Measurements from ENCODE around the gene DPH3. TPM values are rescaled to one million over a fixed set of nuclear protein-coding genes. Genes with fewer than 3 reads are reported as not detected.
"Not testable (repeated sequence)": the region's sequence is repeated elsewhere in the genome, so short reads cannot be mapped to it uniquely, and the experiment has no call there.

Gene DPH3
- total RNA-seq = 10 to 100 TPM; 30.2 to 37.9 (median 33.4) TPM

DNA sequence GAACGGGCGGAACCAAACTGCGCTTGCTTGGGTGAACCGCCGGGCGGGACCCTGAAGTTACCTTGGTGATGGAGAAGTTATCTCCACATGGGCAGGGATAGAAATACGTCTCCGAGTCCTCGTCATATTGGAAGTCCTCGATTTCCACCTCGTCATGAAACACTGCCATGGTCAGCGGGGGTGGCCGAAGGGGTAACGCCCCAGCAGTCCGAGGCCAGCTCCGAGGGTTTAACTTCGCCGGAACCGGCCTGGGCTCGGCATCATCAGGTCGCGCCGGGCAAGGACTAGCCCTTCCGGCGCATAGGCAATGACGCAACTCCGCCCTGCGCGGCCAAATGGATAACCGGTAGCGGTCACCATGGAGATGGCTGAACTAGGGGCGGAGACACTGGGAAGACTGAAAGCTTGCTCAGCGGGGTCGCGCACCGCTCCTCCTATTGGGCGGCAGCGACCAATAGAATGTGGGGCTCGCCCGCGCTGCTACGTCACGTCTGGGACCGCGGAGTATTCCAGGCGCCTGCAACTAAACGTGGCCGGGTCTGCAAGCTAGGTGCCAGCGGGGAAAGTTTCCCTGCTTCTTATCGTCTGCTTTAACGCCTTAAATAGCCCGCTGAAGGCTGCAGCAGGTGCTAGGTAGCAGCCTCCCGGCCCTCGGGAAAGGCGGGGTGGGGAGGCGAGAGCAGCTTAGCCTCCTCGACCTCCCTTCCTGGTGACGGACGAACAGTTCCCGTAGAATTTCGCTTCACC, at the start of gene DPH3, which contains the start of gene OXNAD1:
TSS of gene DPH3 (minus strand) at position 236 of the 747 bp plus-strand sequence. CDS start at position 169, 67 bp downstream.
TSS of gene OXNAD1 (plus strand) at position 505 of the 747 bp plus-strand sequence. CDS start 5,741 bp downstream, outside the sequence.
- H3K4me3 Mint-ChIP-seq = peak within 1 kb of the TSS; percentile 92
- ATAC-seq = peak; percentile 97 to 98
- DNase-seq = peak; percentile 99
- H3K9me3 Mint-ChIP-seq = no peaks in the 10 kb centered on the region
- H3K27me3 Mint-ChIP-seq (ENCODE audit: low read depth) = no peaks in the 10 kb centered on the region
- peaks cover 33% of the 10 kb centered on the region for H3K4me1 Mint-ChIP-seq (ENCODE audit: low read depth)
- H3K36me3 Mint-ChIP-seq (ENCODE audit: insufficient read depth) = peaks cover 10% of the 10 kb centered on the region

DNA sequence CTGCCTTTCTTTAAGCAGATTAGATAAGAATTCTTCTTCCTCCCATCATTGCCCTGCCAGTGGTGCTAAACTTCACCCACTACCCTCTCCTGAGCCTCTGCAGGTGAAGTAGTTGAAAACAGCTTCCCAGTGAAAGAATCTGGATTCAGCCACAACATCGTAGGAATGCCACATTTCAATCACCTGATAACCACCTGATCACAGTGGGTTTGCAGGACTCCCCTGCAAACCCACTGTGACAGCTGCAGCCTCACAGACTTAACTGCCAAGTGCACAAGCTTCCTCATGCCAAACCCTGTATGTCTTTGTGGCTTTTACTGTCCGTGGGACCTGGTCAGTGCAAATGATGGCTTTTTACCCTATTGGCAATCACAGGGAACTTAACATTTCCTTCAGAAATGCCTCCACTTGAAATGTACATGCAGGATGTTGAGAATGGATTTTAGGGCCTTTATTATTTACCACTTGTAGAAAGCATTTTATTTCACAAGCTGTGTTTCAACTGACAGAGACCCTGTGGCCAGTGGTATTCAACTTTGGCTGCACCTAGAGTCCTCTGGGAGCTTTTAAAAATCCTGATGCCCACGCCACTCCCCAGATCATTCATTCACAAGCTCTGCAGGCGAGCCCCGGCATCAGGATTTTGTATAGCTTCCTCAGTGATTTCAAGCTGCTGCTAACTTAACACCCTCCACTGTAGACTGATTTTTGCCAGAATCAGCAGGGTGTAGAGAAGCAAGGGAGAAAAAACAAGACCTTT, 49.3 kb upstream of the DPH3 start:
- H3K36me3 Mint-ChIP-seq (ENCODE audit: insufficient read depth) = peaks cover 33% of the 10 kb centered on the region
- DNase-seq (no peak), ATAC-seq (no peak)
- H3K9me3 Mint-ChIP-seq = no peaks in the 10 kb centered on the region
- H3K27me3 Mint-ChIP-seq (ENCODE audit: low read depth) = no peaks in the 10 kb centered on the region
- peaks cover 88% of the 10 kb centered on the region for H3K4me1 Mint-ChIP-seq (ENCODE audit: low read depth)
- no peak overlapping the region for H3K4me3 Mint-ChIP-seq

DNA sequence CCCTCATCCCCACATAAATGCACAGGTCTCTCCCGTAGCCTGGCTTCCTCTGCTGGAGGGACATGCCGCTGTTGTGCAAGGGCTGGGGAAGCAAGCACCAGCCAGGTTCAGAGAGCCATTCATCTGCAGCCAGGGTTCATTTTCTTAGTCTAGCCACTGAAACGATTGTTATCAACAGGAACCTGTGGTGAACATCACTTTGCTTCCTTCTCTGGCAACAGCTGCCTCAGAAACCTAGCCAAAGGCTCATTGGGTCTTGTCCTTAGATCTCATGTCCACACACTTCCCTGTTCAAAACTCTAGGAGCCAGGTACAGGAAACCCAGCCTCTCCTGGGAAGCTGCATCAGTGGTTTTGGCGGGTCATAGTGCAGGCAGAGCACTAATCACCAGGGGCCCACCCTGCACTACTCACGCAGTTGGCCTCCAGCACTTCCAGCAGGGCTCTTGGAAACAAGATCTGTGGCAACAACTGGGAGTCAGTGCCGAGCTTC, 47.3 kb upstream of the DPH3 start:
- Mint-ChIP-seq H3K9me3 (peaks cover 4% of the 10 kb centered on the region), H3K4me3 (peak overlapping the region; percentile 36), H3K27me3 (ENCODE audit: low read depth) (no peaks in the 10 kb centered on the region), H3K36me3 (ENCODE audit: insufficient read depth) (peaks cover 36% of the 10 kb centered on the region), H3K4me1 (ENCODE audit: low read depth) (peaks cover 87% of the 10 kb centered on the region)
- ATAC-seq (peak; percentile 13 to 44), DNase-seq (no peak)

DNA sequence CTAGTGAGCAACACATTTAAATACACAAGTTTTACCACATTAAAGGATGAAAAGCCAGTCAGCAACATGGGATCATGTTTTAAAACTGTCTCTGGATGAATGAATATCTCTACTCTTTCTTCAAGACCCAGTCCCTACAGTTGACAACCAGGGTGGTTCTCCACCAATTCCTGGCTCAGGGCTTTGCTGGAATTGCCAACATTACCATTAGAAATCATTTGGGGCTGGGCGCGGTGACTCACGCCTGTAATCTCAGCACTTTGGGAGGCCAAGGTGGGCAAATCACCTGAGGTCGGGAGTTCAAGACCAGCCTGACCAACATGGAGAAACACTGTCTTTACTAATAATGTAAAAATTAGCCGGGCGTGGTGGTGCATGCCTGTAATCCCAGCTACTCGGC, 45.7 kb upstream of the DPH3 start:
- not testable (repeated sequence) for DNase-seq; H3K9me3 Mint-ChIP-seq; ATAC-seq; H3K4me3 Mint-ChIP-seq; H3K27me3 Mint-ChIP-seq (ENCODE audit: low read depth)
- peaks cover 87% of the 10 kb centered on the region for H3K4me1 Mint-ChIP-seq (ENCODE audit: low read depth)
- H3K36me3 Mint-ChIP-seq (ENCODE audit: insufficient read depth) = peaks cover 42% of the 10 kb centered on the region

DNA sequence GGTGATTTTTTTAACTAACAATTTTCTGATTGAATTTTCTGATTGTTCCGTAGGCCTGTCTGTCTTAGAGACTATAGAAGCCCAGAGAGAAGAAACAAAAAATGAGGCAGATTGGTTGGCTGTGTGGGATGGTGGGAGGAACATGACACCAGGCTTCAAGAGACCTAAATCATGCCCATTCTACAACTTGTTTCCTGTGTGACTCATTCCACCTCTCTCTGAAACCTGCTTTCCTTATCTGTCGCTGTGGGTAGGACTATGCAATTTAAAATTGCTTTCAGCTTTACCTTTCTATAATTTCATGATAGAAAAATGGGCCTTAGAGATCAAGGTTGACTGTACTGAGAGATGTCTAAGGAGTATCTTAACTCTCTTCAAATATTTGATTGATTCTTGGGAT, 44.8 kb upstream of the DPH3 start:
- ATAC-seq (peak; percentile 86 to 89), DNase-seq (peak; percentile 43)
- Mint-ChIP-seq H3K27me3 (ENCODE audit: low read depth) (no peaks in the 10 kb centered on the region), H3K4me3 (peak overlapping the region; percentile 38), H3K4me1 (ENCODE audit: low read depth) (peaks cover 87% of the 10 kb centered on the region), H3K9me3 (peaks cover 6% of the 10 kb centered on the region), H3K36me3 (ENCODE audit: insufficient read depth) (peaks cover 47% of the 10 kb centered on the region)

DNA sequence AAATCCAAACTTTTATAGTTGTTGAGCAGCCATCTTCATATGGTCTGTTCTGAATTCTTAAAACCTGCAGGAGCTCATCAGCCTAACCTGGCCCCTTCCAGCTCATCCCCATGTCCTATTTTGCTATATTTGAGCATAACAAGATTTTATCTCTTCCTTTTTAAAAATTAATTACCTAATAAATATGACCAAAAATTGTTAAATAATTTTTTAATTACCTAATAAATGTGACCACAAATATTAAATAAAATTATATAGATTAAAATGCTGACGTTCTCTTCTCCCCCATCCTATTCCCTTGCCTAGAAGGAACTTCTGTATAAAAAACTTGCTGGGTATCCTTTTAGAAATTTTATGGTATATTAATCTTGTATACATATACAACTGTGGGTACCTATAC, 44.0 kb upstream of the DPH3 start:
- Mint-ChIP-seq H3K9me3 (peaks cover 6% of the 10 kb centered on the region), H3K4me1 (ENCODE audit: low read depth) (peaks cover 87% of the 10 kb centered on the region), H3K27me3 (ENCODE audit: low read depth) (no peaks in the 10 kb centered on the region), H3K4me3 (no peak overlapping the region), H3K36me3 (ENCODE audit: insufficient read depth) (peaks cover 52% of the 10 kb centered on the region)
- DNase-seq = no peak
- no peak for ATAC-seq

DNA sequence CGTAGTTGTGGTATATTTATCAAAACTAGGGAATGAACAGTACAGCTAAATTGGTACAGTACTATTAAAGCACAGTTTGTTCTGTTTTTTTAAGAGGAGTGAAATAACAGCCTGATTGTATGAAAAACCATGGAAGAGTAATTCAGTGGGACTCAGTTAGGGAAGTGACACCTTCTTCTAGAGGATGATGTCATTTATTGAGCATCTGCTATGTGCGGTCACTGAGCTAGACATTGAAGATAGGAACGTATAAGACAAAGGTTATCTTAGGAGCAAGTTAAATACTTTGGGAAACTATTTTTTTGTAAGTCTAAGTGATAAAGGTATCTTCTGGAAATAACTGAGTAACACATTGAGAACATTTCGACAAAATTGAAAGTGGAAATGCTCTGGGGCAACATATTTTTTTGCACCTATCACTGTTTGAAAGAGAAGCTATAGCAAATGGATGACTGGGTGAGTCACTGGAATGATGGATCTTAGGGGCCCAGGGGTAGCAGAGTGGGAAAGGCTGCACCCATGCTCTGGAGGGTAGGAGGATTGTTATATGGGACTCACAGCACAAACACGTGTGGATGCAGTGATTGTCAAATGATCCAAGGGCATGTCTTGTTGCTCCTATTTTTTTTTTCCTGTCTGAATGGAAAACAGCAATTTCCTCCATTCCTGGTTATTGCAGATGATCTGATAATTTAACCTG, 43.2 kb upstream of the DPH3 start:
- peaks cover 56% of the 10 kb centered on the region for H3K36me3 Mint-ChIP-seq (ENCODE audit: insufficient read depth)
- no peak for DNase-seq
- peak overlapping the region; percentile 2 for H3K4me3 Mint-ChIP-seq
- peaks cover 6% of the 10 kb centered on the region for H3K9me3 Mint-ChIP-seq
- no peaks in the 10 kb centered on the region for H3K27me3 Mint-ChIP-seq (ENCODE audit: low read depth)
- H3K4me1 Mint-ChIP-seq (ENCODE audit: low read depth) = peaks cover 87% of the 10 kb centered on the region
- no peak for ATAC-seq

DNA sequence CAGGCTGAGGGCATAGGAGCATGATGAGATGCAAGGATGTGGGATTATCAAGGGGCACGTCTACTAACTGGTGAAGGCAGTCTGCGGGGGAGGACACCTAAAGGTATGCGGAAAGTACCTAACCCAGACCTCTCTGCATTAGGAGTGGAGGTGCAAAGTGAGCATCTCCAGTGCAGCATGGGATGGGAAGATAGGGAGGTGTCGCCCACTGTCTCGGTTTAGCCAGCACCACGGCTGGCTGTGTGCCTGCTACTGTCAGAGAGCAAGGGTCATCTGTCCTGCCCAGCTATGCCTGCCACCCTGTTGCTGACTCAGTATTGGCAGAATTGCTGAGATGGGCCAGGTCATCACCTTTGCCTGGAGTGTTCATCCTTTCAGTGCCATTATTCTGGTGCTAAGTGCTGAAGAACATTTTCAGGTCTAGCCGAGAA, 40.4 kb upstream of the DPH3 start:
- DNase-seq = peak; percentile 40
- peak; percentile 15 to 20 for ATAC-seq
- peaks cover 6% of the 10 kb centered on the region for H3K9me3 Mint-ChIP-seq
- H3K27me3 Mint-ChIP-seq (ENCODE audit: low read depth) = no peaks in the 10 kb centered on the region
- H3K4me3 Mint-ChIP-seq = peak overlapping the region; percentile 41
- H3K36me3 Mint-ChIP-seq (ENCODE audit: insufficient read depth) = peaks cover 54% of the 10 kb centered on the region
- H3K4me1 Mint-ChIP-seq (ENCODE audit: low read depth) = peaks cover 95% of the 10 kb centered on the region

DNA sequence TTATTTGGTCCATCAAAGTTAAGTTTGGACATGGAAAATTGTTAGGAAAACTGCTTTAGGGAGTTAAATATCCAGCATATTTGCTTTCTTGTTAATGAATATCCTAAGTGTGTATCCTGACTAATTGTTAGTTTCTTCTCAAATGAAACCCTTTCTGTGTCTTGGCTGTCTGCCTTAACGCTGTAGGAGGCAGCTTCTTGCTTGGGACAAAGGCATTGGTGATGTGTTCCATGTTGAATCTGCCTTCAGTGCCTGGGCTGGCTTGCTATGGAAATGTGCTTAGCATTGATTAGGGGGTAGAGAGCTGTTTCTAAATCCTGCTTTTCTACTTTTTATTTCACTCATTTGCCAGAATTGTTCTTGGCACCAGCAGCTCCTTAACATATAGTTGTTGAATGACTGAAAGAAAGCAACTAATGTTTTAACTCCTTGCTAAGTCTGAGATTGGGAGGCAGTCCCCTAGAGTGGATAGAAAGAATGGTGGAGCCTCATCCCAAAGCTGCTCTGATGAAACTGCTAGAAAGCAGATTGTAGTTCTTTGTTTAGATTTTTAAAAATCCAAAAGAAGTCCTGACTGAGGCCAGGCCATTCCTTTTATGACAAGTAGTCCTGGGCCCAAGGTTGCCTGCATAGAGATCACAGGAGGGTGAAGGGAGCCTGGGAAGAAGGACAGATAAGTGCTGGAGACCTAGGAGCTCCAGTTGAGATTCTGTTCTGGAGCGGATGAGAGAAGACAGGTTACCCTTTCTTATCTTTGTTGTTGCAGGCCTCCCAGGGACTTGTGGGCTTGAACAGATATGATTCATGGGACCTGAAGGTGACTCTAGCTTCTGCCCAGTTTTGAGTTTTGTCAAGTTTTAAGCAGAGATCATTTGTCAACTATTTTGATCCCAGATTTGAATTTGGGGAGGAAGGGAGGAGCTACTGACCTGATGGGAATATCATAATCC, 39.6 kb upstream of the DPH3 start:
- Mint-ChIP-seq H3K9me3 (peaks cover 6% of the 10 kb centered on the region), H3K4me1 (ENCODE audit: low read depth) (peaks cover 95% of the 10 kb centered on the region), H3K36me3 (ENCODE audit: insufficient read depth) (peaks cover 54% of the 10 kb centered on the region), H3K4me3 (peak overlapping the region; percentile 41), H3K27me3 (ENCODE audit: low read depth) (no peaks in the 10 kb centered on the region)
- ATAC-seq (peak; percentile 39 to 41), DNase-seq (no peak)

DNA sequence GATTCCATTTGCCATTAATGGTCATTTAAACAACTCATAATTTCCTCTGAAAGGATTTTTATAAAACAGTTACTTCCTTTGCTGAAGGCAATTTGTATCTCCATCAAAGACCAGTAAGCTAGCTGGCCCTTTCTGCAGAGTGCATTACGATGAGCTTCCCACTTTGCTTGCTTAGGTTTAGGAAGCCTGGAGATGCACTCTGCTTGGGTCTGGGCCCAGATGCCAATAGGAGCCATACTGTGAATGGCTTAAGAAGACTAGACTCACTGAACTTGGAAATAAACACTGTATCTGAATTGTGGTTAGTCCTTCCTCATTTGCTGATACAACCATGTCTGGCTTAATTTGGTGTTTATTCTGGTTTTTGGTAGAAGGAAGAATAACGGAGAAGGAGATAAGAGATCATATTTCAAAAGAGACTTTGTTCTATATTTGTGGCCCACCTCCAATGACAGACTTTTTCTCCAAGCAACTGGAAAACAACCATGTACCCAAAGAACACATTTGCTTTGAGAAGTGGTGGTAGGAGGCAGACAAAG, 38.4 kb upstream of the DPH3 start:
- peaks cover 6% of the 10 kb centered on the region for H3K9me3 Mint-ChIP-seq
- no peaks in the 10 kb centered on the region for H3K27me3 Mint-ChIP-seq (ENCODE audit: low read depth)
- H3K36me3 Mint-ChIP-seq (ENCODE audit: insufficient read depth) = peaks cover 57% of the 10 kb centered on the region
- DNase-seq (no peak), ATAC-seq (no peak)
- H3K4me1 Mint-ChIP-seq (ENCODE audit: low read depth) = peaks cover 98% of the 10 kb centered on the region
- peak overlapping the region; percentile 59 for H3K4me3 Mint-ChIP-seq

DNA sequence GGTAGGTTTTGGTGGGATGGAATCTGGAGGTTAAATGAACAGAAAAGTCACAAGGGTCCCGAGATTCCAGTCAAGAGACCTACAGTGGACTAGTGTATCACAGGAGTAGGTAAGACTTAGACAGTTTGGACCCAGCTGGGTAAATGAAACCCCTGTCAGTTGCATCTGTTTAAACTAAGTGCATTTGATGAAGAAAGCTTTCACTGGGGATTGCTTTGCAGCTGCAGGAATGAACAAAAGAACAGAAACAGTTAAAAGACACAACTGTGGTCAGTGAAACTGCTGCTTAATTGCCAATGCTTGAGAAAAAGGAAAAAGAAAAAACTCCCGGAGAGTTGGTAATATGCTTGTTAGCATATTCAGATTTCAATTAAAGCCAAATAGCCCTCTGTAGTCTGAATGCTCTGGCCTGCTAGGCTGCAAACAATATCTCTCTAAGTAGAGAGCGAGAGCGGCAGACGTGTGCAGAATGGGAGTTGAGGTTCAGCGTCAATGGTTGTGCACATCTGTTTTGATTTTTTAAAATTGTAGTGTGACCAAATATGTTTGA, 37.4 kb upstream of the DPH3 start:
- DNase-seq (no peak), ATAC-seq (no peak)
- H3K9me3 Mint-ChIP-seq = peaks cover 3% of the 10 kb centered on the region
- peak overlapping the region; percentile 59 for H3K4me3 Mint-ChIP-seq
- peaks cover 97% of the 10 kb centered on the region for H3K4me1 Mint-ChIP-seq (ENCODE audit: low read depth)
- peaks cover 55% of the 10 kb centered on the region for H3K36me3 Mint-ChIP-seq (ENCODE audit: insufficient read depth)
- H3K27me3 Mint-ChIP-seq (ENCODE audit: low read depth) = no peaks in the 10 kb centered on the region

DNA sequence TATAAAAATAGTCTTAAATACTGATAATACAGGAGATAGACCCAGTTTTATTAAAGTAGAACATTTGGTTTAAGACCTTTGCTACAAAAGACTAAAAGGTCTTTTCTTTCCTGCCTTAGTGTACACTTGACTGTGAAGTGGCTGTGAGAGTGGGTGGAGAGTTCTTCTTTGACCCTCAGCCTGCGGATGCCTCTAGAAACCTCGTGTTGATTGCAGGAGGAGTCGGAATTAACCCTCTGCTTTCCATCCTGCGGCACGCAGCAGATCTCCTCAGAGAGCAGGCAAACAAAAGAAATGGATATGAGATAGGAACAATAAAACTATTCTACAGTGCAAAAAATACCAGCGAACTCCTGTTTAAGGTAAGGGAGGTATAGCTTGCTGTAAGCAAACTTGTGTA, 36.8 kb upstream of the DPH3 start:
- H3K4me1 Mint-ChIP-seq (ENCODE audit: low read depth) = peaks cover 96% of the 10 kb centered on the region

DNA sequence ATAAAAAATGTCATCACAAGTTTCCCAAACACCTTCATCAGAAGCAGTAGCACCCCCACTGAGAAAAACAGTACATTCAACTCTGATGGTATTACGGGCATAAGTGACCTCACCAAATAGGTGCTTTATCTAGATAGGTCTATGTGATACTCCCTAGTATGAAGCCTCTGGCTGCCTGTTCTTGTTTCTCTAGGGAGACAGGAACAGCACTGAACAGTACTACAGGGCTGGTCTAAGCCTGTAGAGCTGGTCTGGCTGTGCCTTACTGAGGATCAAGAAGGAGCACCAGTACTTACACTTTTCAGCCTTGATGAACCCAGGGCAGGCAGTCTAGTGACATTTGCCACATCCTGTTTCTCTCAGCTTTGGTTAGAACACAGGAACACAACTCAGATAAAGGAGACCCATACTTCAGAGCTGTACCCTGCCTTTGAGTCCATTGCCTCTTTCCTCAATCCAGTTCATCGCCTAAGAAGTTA, 36.2 kb upstream of the DPH3 start:
- DNase-seq (peak; percentile 31), ATAC-seq (peak; percentile 47 to 48)
- Mint-ChIP-seq H3K27me3 (ENCODE audit: low read depth) (no peaks in the 10 kb centered on the region), H3K4me3 (peak overlapping the region; percentile 59), H3K36me3 (ENCODE audit: insufficient read depth) (peaks cover 51% of the 10 kb centered on the region), H3K9me3 (no peaks in the 10 kb centered on the region), H3K4me1 (ENCODE audit: low read depth) (peaks cover 95% of the 10 kb centered on the region)

More for the DNA sequence above, 36.8 kb upstream of the DPH3 start:
- Mint-ChIP-seq H3K4me3 (peak overlapping the region; percentile 59), H3K36me3 (ENCODE audit: insufficient read depth) (peaks cover 53% of the 10 kb centered on the region), H3K27me3 (ENCODE audit: low read depth) (no peaks in the 10 kb centered on the region), H3K9me3 (no peaks in the 10 kb centered on the region)
- ATAC-seq = peak in 1 of 2 donors; percentile 19
- DNase-seq = no peak
